ENCODE data around the gene PROCR. TPM values are rescaled to one million over a fixed set of nuclear protein-coding genes. Genes with fewer than 3 reads are reported as not detected.

PROCR gene
- 3.2 and 3.3 TPM in 2 replicates for total RNA-seq
- long read RNA-seq, transcript PROCR-201 (4 exons, 1,348 nt): major isoform, 6 of 6 reads
- long read RNA-seq, partial matches to known transcripts: 0 of 6 reads
- long read RNA-seq, other reads (novel, unspliced or antisense): 0 of 6 reads

- peak; percentile 88 for DNase-seq (ENCODE audit: extremely low spot score, unreplicated experiment)
- no peaks in the 10 kb centered on the region for H3K36me3 Mint-ChIP-seq (ENCODE audit: unreplicated experiment)
- H3K27me3 Mint-ChIP-seq (ENCODE audit: unreplicated experiment): no peaks in the 10 kb centered on the region
- peak within 1 kb of the TSS; percentile 76 for H3K4me3 Mint-ChIP-seq (ENCODE audit: unreplicated experiment)
- TF ChIP-seq, protein P1, sequence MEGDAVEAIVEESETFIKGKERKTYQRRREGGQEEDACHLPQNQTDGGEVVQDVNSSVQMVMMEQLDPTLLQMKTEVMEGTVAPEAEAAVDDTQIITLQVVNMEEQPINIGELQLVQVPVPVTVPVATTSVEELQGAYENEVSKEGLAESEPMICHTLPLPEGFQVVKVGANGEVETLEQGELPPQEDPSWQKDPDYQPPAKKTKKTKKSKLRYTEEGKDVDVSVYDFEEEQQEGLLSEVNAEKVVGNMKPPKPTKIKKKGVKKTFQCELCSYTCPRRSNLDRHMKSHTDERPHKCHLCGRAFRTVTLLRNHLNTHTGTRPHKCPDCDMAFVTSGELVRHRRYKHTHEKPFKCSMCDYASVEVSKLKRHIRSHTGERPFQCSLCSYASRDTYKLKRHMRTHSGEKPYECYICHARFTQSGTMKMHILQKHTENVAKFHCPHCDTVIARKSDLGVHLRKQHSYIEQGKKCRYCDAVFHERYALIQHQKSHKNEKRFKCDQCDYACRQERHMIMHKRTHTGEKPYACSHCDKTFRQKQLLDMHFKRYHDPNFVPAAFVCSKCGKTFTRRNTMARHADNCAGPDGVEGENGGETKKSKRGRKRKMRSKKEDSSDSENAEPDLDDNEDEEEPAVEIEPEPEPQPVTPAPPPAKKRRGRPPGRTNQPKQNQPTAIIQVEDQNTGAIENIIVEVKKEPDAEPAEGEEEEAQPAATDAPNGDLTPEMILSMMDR (IDR thresholded peaks at IDR 0.05): no peak
- H3K4me1 Mint-ChIP-seq (ENCODE audit: unreplicated experiment): peaks cover 13% of the 10 kb centered on the region
- no peaks in the 10 kb centered on the region for H3K9me3 Mint-ChIP-seq (ENCODE audit: unreplicated experiment)
- H3K27ac Mint-ChIP-seq (ENCODE audit: unreplicated experiment): peak within 1 kb of the TSS; percentile 74
Measured at GRCh38 chr20:35171753-35172433, at the start of gene PROCR. TSS of gene PROCR (plus strand) at chr20:35172072. CDS start at chr20:35172155, 83 bp downstream.

- no peak for DNase-seq (ENCODE audit: extremely low spot score, unreplicated experiment)
- Mint-ChIP-seq H3K27me3 (ENCODE audit: unreplicated experiment) (no peaks in the 10 kb centered on the region), H3K4me3 (ENCODE audit: unreplicated experiment) (no peak overlapping the region), H3K4me1 (ENCODE audit: unreplicated experiment) (peaks cover under 1% of the 10 kb centered on the region), H3K9me3 (ENCODE audit: unreplicated experiment) (no peaks in the 10 kb centered on the region), H3K27ac (ENCODE audit: unreplicated experiment) (no peak overlapping the region), H3K36me3 (ENCODE audit: unreplicated experiment) (peaks cover 51% of the 10 kb centered on the region)
- TF ChIP-seq, protein P1 (IDR thresholded peaks at IDR 0.05): no peak
Measured at GRCh38 chr20:35122756-35123405, 49.0 kb upstream of the PROCR start.

- Mint-ChIP-seq H3K27ac (ENCODE audit: unreplicated experiment) (no peak overlapping the region), H3K27me3 (ENCODE audit: unreplicated experiment) (no peaks in the 10 kb centered on the region), H3K4me1 (ENCODE audit: unreplicated experiment) (peaks cover 2% of the 10 kb centered on the region), H3K9me3 (ENCODE audit: unreplicated experiment) (no peaks in the 10 kb centered on the region), H3K36me3 (ENCODE audit: unreplicated experiment) (peaks cover 40% of the 10 kb centered on the region), H3K4me3 (ENCODE audit: unreplicated experiment) (no peak overlapping the region)
- no peak for DNase-seq (ENCODE audit: extremely low spot score, unreplicated experiment)
- TF ChIP-seq, protein P1 (IDR thresholded peaks at IDR 0.05): no peak
Measured at GRCh38 chr20:35125753-35126152, 46.1 kb upstream of the PROCR start.

DNA sequence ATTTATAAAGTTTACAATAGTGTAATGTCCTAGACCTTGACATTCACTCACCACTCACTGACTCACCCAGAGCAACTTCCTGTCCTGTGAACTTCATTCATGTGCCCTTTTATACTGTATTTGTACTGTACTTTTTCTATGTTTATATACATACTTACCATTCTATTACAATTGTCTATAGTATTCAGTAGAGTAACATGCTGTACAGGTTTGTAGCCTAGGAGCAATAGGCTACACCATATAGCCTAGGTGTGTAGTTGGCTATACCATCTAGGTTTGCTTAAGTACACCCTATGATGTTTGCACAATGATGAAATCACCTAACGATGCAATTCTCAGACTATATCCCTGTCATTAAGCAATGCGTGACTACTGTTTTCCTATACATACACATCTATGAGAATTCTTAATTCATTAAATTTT, 42.2 kb upstream of the PROCR start:
- no peak for DNase-seq (ENCODE audit: extremely low spot score, unreplicated experiment)
- Mint-ChIP-seq H3K27ac (ENCODE audit: unreplicated experiment) (no peak overlapping the region), H3K9me3 (ENCODE audit: unreplicated experiment) (no peaks in the 10 kb centered on the region), H3K4me3 (ENCODE audit: unreplicated experiment) (no peak overlapping the region), H3K36me3 (ENCODE audit: unreplicated experiment) (peaks cover 38% of the 10 kb centered on the region), H3K4me1 (ENCODE audit: unreplicated experiment) (peaks cover 2% of the 10 kb centered on the region), H3K27me3 (ENCODE audit: unreplicated experiment) (no peaks in the 10 kb centered on the region)
- TF ChIP-seq, protein P1 (IDR thresholded peaks at IDR 0.05): no peak

GRCh38 chr20:35131934-35132333, 39.9 kb upstream of the PROCR start:
- Mint-ChIP-seq H3K4me3 (ENCODE audit: unreplicated experiment) (no peak overlapping the region), H3K9me3 (ENCODE audit: unreplicated experiment) (no peaks in the 10 kb centered on the region), H3K27ac (ENCODE audit: unreplicated experiment) (no peak overlapping the region), H3K36me3 (ENCODE audit: unreplicated experiment) (peaks cover 36% of the 10 kb centered on the region), H3K27me3 (ENCODE audit: unreplicated experiment) (no peaks in the 10 kb centered on the region), H3K4me1 (ENCODE audit: unreplicated experiment) (peaks cover 2% of the 10 kb centered on the region)
- no peak for DNase-seq (ENCODE audit: extremely low spot score, unreplicated experiment)
- TF ChIP-seq, protein P1 (IDR thresholded peaks at IDR 0.05): no peak

All from osteocyte (in vitro differentiated cells).